Fibroblast of lung (primary cell): ENCODE measurements around the gene MORN1. TPM values are rescaled to one million over a fixed set of nuclear protein-coding genes. Genes with fewer than 3 reads are reported as not detected.

ENCODE experiments used
- DNase-seq, 2 donors: peaks; one replicate each; pipeline versions ENCODE4 v3.0.0 to v3.0.0-alpha.2; 2010; ENCODE audit warnings: low read depth in 2 of 2
- H2AFZ ChIP-seq: 2 replicates; pipeline ENCODE4 v1.5.1; 2012; ENCODE audit warnings: low read length, control low read depth, inconsistent platforms
- H3K27ac ChIP-seq: 2 replicates; pipeline ENCODE4 v1.5.1; 2011; ENCODE audit warnings: low read length, control low read depth; ENCODE audit not compliant: insufficient read depth
- H3K27me3 ChIP-seq: 2 replicates; pipeline ENCODE4 v1.5.1; 2011; ENCODE audit warnings: mild to moderate bottlenecking, low read length; ENCODE audit not compliant: control insufficient read depth, insufficient read depth
- H3K36me3 ChIP-seq: 2 replicates; pipeline ENCODE4 v1.5.1; 2011; ENCODE audit warnings: low read length; ENCODE audit not compliant: control insufficient read depth, insufficient read depth
- H3K4me1 ChIP-seq: 2 replicates; pipeline ENCODE4 v1.5.1; 2011; ENCODE audit warnings: low read length; ENCODE audit not compliant: control insufficient read depth, insufficient read depth; ENCODE audit errors: extremely low read depth
- H3K4me2 ChIP-seq: 2 replicates; pipeline ENCODE4 v1.5.1; 2011; ENCODE audit warnings: low read length, control low read depth; ENCODE audit not compliant: insufficient read depth; ENCODE audit errors: extremely low read depth
- H3K4me3 ChIP-seq, 4 experiments: fragments of 200-600 bp in 1 of 4; sonication (generic) in 1 of 4; replicated peaks in 1 of 4; 2 replicates each; pipeline ENCODE4 v1.5.1; 2011 to 2016; ENCODE audit warnings: low read length in 4 of 4, low read depth in 3 of 4, mild to moderate bottlenecking in 3 of 4, control low read depth in 2 of 4, inconsistent platforms in 1 of 4, mixed read lengths in 1 of 4; ENCODE audit not compliant: insufficient read depth in 1 of 4; ENCODE audit errors: control extremely low read depth in 1 of 4
- H3K79me2 ChIP-seq: 2 replicates; pipeline ENCODE4 v1.5.1; 2012; ENCODE audit warnings: mild to moderate bottlenecking, low read length, inconsistent platforms; ENCODE audit not compliant: control insufficient read depth, insufficient read depth
- H3K9ac ChIP-seq: 2 replicates; pipeline ENCODE4 v1.5.1; 2011; ENCODE audit warnings: mild to moderate bottlenecking, low read length, control low read depth; ENCODE audit not compliant: insufficient read depth
- H3K9me3 ChIP-seq: 2 replicates; pipeline ENCODE4 v1.5.1; 2012; ENCODE audit warnings: low read depth, low read length; ENCODE audit not compliant: control insufficient read depth, insufficient read depth
- H4K20me1 ChIP-seq: 2 replicates; pipeline ENCODE4 v1.5.1; 2011; ENCODE audit warnings: low read length; ENCODE audit not compliant: control insufficient read depth, insufficient read depth; ENCODE audit errors: extremely low read depth
- CTCF ChIP-seq, 2 donors: IDR thresholded peaks in 1 of 2; conservative IDR thresholded peaks in 1 of 2; 1 replicate in 1 of 2; 2 replicates in 1 of 2; pipeline ENCODE4 v1.5.1; 2011 to 2012; ENCODE audit warnings: low read length in 2 of 2, control low read depth in 1 of 2, inconsistent platforms in 1 of 2, low read depth in 1 of 2, mild to moderate bottlenecking in 1 of 2
- EZH2 ChIP-seq: IDR thresholded peaks from 2 replicates; pipeline ENCODE4 v1.5.1; 2012; ENCODE audit warnings: low read length, control low read depth, mild to moderate bottlenecking; ENCODE audit errors: missing control alignments
- polyA plus RNA-seq, 2 donors: library from polyadenylated mRNA; depleted of rRNA in 1 of 2; stranded (reverse) in 1 of 2; unstranded in 1 of 2; fragments of >200 nt; gene quantifications; 2 replicates each; pipeline ENCODE4 v1.2.1, GENCODE V29; 2011 to 2012; ENCODE audit warnings: missing spikeins in 1 of 2
- total RNA-seq: library from RNA; depleted of rRNA; stranded (reverse); fragments of >200 nt; gene quantifications from 2 replicates; pipeline ENCODE4 v1.2.1, GENCODE V29; 2014

The MORN1 gene
- total and polyA plus RNA-seq, 2 donors (not counting 1 experiment from before 2014, with no cell fraction given) = 3.5 to 10.6 TPM

DNA sequence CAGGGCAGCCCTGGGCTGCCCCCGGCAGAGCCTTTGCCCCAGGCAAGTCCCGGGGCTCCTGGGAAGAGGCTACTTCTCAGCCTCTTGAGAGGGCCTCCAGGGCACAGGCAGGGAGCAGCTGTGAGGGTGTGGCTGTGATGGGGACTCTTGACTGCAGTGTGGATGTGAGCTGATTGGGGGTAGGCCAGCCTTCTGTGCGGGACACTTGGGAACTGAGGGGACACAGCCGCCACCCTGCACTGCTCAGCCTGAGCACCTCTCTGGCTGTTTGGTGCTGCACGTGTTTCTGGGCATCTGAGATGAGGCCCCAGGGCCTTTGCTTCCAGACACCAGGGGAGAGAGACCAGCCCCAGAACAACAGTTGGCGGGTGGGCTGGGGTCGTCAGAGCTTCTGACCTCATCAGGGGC, 101.2 kb downstream of the MORN1 start:
- peak overlapping the region; percentile 41 for H3K9ac ChIP-seq

GRCh38 chr1:2289607-2290006, 101.7 kb downstream of the MORN1 start:
- Histone ChIP-seq H3K4me3 (no peak overlapping the region), H3K79me2 (peaks cover 78% of the 10 kb centered on the region), H3K4me2 (no peak overlapping the region), H3K27me3 (no peaks in the 10 kb centered on the region), H4K20me1 (no peaks in the 10 kb centered on the region), H3K9me3 (no peaks in the 10 kb centered on the region), H3K4me1 (peaks cover 38% of the 10 kb centered on the region), H2AFZ (no peak overlapping the region), H3K36me3 (no peaks in the 10 kb centered on the region), H3K9ac (peak overlapping the region; percentile 26), H3K27ac (peak overlapping the region; percentile 95)
- TF ChIP-seq EZH2 (no peak), CTCF (conservative IDR thresholded peaks at IDR 0.05 in 1 of 2, IDR thresholded peaks at IDR 0.05 in 1 of 2; ENCODE audit: low read depth in 1 of 2, low read length in 2 of 2) (no peak)
- DNase-seq = no peak

More for the DNA sequence above, 101.2 kb downstream of the MORN1 start:
- peak overlapping the region; percentile 95 for H3K27ac ChIP-seq
- no peak for TF ChIP-seq CTCF (conservative IDR thresholded peaks at IDR 0.05 in 1 of 2, IDR thresholded peaks at IDR 0.05 in 1 of 2; ENCODE audit: low read depth in 1 of 2, low read length in 2 of 2)
- TF ChIP-seq EZH2 = no peak
- H3K79me2 ChIP-seq = peaks cover 79% of the 10 kb centered on the region
- peak overlapping the region in 1 of 4 experiments; percentile 8 for H3K4me3 ChIP-seq
- no peaks in the 10 kb centered on the region for H4K20me1 ChIP-seq
- no peaks in the 10 kb centered on the region for H3K36me3 ChIP-seq
- no peaks in the 10 kb centered on the region for H3K27me3 ChIP-seq
- H3K4me1 ChIP-seq = peaks cover 38% of the 10 kb centered on the region
- H3K4me2 ChIP-seq = peak overlapping the region; percentile 17
- no peak overlapping the region for H2AFZ ChIP-seq
- H3K9me3 ChIP-seq = no peaks in the 10 kb centered on the region
- no peak for DNase-seq

GRCh38 chr1:2288816-2289536, 102.4 kb downstream of the MORN1 start:
- Histone ChIP-seq H4K20me1 (no peaks in the 10 kb centered on the region), H3K27me3 (no peaks in the 10 kb centered on the region), H3K36me3 (no peaks in the 10 kb centered on the region), H2AFZ (no peak overlapping the region), H3K9ac (no peak overlapping the region), H3K4me3 (no peak overlapping the region), H3K9me3 (no peaks in the 10 kb centered on the region), H3K27ac (peak overlapping the region; percentile 56), H3K79me2 (peaks cover 78% of the 10 kb centered on the region), H3K4me2 (peak overlapping the region; percentile 13), H3K4me1 (peaks cover 36% of the 10 kb centered on the region)
- DNase-seq = no peak
- TF ChIP-seq CTCF (conservative IDR thresholded peaks at IDR 0.05 in 1 of 2, IDR thresholded peaks at IDR 0.05 in 1 of 2; ENCODE audit: low read depth in 1 of 2, low read length in 2 of 2) (no peak), EZH2 (no peak)
